ENCODE data around the gene LRRC61.

DNA sequence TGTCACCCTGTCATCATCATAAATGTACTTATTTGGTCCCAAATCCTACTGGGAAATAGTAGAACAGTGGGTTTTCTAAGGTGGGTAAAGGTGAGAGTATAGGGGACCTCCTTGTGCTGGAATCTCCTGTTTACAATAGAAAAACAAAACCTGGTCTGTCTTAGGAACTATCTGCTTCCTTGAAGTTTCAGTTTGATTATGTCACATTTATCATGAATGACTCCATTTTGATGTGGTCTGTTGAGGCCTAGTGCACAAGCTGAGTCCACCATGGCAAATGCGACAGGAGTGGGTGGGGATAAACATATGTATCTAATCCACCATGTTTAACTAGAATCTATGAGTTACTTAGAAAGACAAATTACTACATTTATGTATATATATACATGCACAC is 32.5 kb downstream of the LRRC61 start:
- TF ChIP-seq, protein P1, sequence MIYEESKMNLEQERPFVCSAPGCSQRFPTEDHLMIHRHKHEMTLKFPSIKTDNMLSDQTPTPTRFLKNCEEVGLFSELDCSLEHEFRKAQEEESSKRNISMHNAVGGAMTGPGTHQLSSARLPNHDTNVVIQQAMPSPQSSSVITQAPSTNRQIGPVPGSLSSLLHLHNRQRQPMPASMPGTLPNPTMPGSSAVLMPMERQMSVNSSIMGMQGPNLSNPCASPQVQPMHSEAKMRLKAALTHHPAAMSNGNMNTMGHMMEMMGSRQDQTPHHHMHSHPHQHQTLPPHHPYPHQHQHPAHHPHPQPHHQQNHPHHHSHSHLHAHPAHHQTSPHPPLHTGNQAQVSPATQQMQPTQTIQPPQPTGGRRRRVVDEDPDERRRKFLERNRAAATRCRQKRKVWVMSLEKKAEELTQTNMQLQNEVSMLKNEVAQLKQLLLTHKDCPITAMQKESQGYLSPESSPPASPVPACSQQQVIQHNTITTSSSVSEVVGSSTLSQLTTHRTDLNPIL (CRISPR knock-in tag; IDR thresholded peaks at IDR 0.05; ENCODE audit: low read depth), result no peak
- TF ChIP-seq CSDC2 (CRISPR knock-in tag; IDR thresholded peaks at IDR 0.05), result no peak
- no peak for TF ChIP-seq ZC3H10 (CRISPR knock-in tag; IDR thresholded peaks at IDR 0.05)
- TF ChIP-seq ZNF70 (CRISPR knock-in tag; IDR thresholded peaks at IDR 0.05), result no peak
- TF ChIP-seq, protein P2, sequence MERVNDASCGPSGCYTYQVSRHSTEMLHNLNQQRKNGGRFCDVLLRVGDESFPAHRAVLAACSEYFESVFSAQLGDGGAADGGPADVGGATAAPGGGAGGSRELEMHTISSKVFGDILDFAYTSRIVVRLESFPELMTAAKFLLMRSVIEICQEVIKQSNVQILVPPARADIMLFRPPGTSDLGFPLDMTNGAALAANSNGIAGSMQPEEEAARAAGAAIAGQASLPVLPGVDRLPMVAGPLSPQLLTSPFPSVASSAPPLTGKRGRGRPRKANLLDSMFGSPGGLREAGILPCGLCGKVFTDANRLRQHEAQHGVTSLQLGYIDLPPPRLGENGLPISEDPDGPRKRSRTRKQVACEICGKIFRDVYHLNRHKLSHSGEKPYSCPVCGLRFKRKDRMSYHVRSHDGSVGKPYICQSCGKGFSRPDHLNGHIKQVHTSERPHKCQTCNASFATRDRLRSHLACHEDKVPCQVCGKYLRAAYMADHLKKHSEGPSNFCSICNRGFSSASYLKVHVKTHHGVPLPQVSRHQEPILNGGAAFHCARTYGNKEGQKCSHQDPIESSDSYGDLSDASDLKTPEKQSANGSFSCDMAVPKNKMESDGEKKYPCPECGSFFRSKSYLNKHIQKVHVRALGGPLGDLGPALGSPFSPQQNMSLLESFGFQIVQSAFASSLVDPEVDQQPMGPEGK (CRISPR knock-in tag; IDR thresholded peaks at IDR 0.05; ENCODE audit: borderline replicate concordance), result no peak
- no peak for TF ChIP-seq ZNF8 (CRISPR knock-in tag; IDR thresholded peaks at IDR 0.05)
- no peak for TF ChIP-seq ZFP30 (CRISPR knock-in tag; IDR thresholded peaks at IDR 0.05)
- TF ChIP-seq ZFP3 (CRISPR knock-in tag; IDR thresholded peaks at IDR 0.05), result no peak
- no peak for TF ChIP-seq BACH2 (CRISPR knock-in tag; IDR thresholded peaks at IDR 0.05; ENCODE audit: borderline replicate concordance)
- no peak for TF ChIP-seq ESRRG (CRISPR knock-in tag; IDR thresholded peaks at IDR 0.05)
- no peak for TF ChIP-seq ARNTL (CRISPR knock-in tag; IDR thresholded peaks at IDR 0.05; ENCODE audit: borderline replicate concordance, low read depth)
- TF ChIP-seq ISL1 (CRISPR knock-in tag; IDR thresholded peaks at IDR 0.05), result no peak
- no peak for TF ChIP-seq RARB (CRISPR knock-in tag; IDR thresholded peaks at IDR 0.05)
